Measurements from ENCODE around the gene BRD9. TPM values are rescaled to one million over a fixed set of nuclear protein-coding genes. Genes with fewer than 3 reads are reported as not detected.
A peak's percentile ranks its signal among the peaks of the same experiment; 100 is the strongest.

Gene BRD9
- total and polyA plus RNA-seq, 2 donors (not counting 1 experiment from before 2014, with no cell fraction given) = 13.0 to 35.3 TPM

GRCh38 chr5:932628-933250 is 40.1 kb upstream of the BRD9 start:
- no peak overlapping the region for H3K9ac ChIP-seq (ENCODE audit: insufficient read depth, low read length)
- no peaks in the 10 kb centered on the region for H3K79me2 ChIP-seq (ENCODE audit: control insufficient read depth, insufficient read depth, low read length)
- peaks cover 6% of the 10 kb centered on the region for H3K4me1 ChIP-seq (ENCODE audit: control insufficient read depth, extremely low read depth, insufficient read depth, low read length)
- H3K36me3 ChIP-seq (ENCODE audit: control insufficient read depth, insufficient read depth, low read length) = no peaks in the 10 kb centered on the region
- no peaks in the 10 kb centered on the region for H4K20me1 ChIP-seq (ENCODE audit: control insufficient read depth, extremely low read depth, insufficient read depth, low read length)
- no peak overlapping the region for H3K4me2 ChIP-seq (ENCODE audit: extremely low read depth, insufficient read depth, low read length)
- H3K27me3 ChIP-seq (ENCODE audit: control insufficient read depth, insufficient read depth, low read length) = peaks cover 10% of the 10 kb centered on the region
- no peaks in the 10 kb centered on the region for H3K9me3 ChIP-seq (ENCODE audit: control insufficient read depth, insufficient read depth, low read depth, low read length)
- peak in 1 of 2 donors; percentile 73 for DNase-seq (ENCODE audit: low read depth in 2 of 2)
- H3K4me3 ChIP-seq (replicated peaks in 1 of 4; ENCODE audit: control extremely low read depth in 1 of 4, insufficient read depth in 1 of 4, low read depth in 3 of 4, low read length in 4 of 4) = no peak overlapping the region
- no peak overlapping the region for H3K27ac ChIP-seq (ENCODE audit: insufficient read depth, low read length)
- TF ChIP-seq CTCF (conservative IDR thresholded peaks at IDR 0.05 in 1 of 2, IDR thresholded peaks at IDR 0.05 in 1 of 2; ENCODE audit: low read depth in 1 of 2, low read length in 2 of 2) = no peak
- no peak for TF ChIP-seq EZH2 (IDR thresholded peaks at IDR 0.05; ENCODE audit: low read length, missing control alignments)
- no peak overlapping the region for H2AFZ ChIP-seq (ENCODE audit: low read length)

GRCh38 chr5:932151-932627 is 39.6 kb upstream of the BRD9 start:
- Histone ChIP-seq H3K79me2 (ENCODE audit: control insufficient read depth, insufficient read depth, low read length) (no peaks in the 10 kb centered on the region), H3K4me2 (ENCODE audit: extremely low read depth, insufficient read depth, low read length) (no peak overlapping the region), H3K9me3 (ENCODE audit: control insufficient read depth, insufficient read depth, low read depth, low read length) (no peaks in the 10 kb centered on the region), H4K20me1 (ENCODE audit: control insufficient read depth, extremely low read depth, insufficient read depth, low read length) (no peaks in the 10 kb centered on the region), H3K27ac (ENCODE audit: insufficient read depth, low read length) (no peak overlapping the region), H2AFZ (ENCODE audit: low read length) (no peak overlapping the region), H3K36me3 (ENCODE audit: control insufficient read depth, insufficient read depth, low read length) (no peaks in the 10 kb centered on the region), H3K9ac (ENCODE audit: insufficient read depth, low read length) (no peak overlapping the region), H3K4me1 (ENCODE audit: control insufficient read depth, extremely low read depth, insufficient read depth, low read length) (peaks cover 6% of the 10 kb centered on the region), H3K4me3 (replicated peaks in 1 of 4; ENCODE audit: control extremely low read depth in 1 of 4, insufficient read depth in 1 of 4, low read depth in 3 of 4, low read length in 4 of 4) (no peak overlapping the region), H3K27me3 (ENCODE audit: control insufficient read depth, insufficient read depth, low read length) (peaks cover 7% of the 10 kb centered on the region)
- no peak for DNase-seq (ENCODE audit: low read depth in 2 of 2)
- no peak for TF ChIP-seq EZH2 (IDR thresholded peaks at IDR 0.05; ENCODE audit: low read length, missing control alignments)
- no peak for TF ChIP-seq CTCF (conservative IDR thresholded peaks at IDR 0.05 in 1 of 2, IDR thresholded peaks at IDR 0.05 in 1 of 2; ENCODE audit: low read depth in 1 of 2, low read length in 2 of 2)

- Histone ChIP-seq H3K4me3 (replicated peaks in 1 of 4; ENCODE audit: control extremely low read depth in 1 of 4, insufficient read depth in 1 of 4, low read depth in 3 of 4, low read length in 4 of 4) (no peak overlapping the region), H3K36me3 (ENCODE audit: control insufficient read depth, insufficient read depth, low read length) (no peaks in the 10 kb centered on the region), H2AFZ (ENCODE audit: low read length) (no peak overlapping the region), H3K9ac (ENCODE audit: insufficient read depth, low read length) (no peak overlapping the region), H3K27ac (ENCODE audit: insufficient read depth, low read length) (no peak overlapping the region), H3K27me3 (ENCODE audit: control insufficient read depth, insufficient read depth, low read length) (peaks cover 7% of the 10 kb centered on the region), H3K9me3 (ENCODE audit: control insufficient read depth, insufficient read depth, low read depth, low read length) (no peaks in the 10 kb centered on the region), H3K4me1 (ENCODE audit: control insufficient read depth, extremely low read depth, insufficient read depth, low read length) (peaks cover 6% of the 10 kb centered on the region), H3K79me2 (ENCODE audit: control insufficient read depth, insufficient read depth, low read length) (no peaks in the 10 kb centered on the region), H3K4me2 (ENCODE audit: extremely low read depth, insufficient read depth, low read length) (no peak overlapping the region), H4K20me1 (ENCODE audit: control insufficient read depth, extremely low read depth, insufficient read depth, low read length) (no peaks in the 10 kb centered on the region)
- no peak for TF ChIP-seq CTCF (conservative IDR thresholded peaks at IDR 0.05 in 1 of 2, IDR thresholded peaks at IDR 0.05 in 1 of 2; ENCODE audit: low read depth in 1 of 2, low read length in 2 of 2)
- no peak for TF ChIP-seq EZH2 (IDR thresholded peaks at IDR 0.05; ENCODE audit: low read length, missing control alignments)
- no peak for DNase-seq (ENCODE audit: low read depth in 2 of 2)
Observed at GRCh38 chr5:931570-932145, 39.1 kb upstream of the BRD9 start.

Data from fibroblast of lung (primary cell).